Astrocyte (in vitro differentiated cells and primary cell): Measurements from ENCODE around the gene NRG2.

Source experiments
- EZH2 ChIP-seq: IDR thresholded peaks from 2 replicates; pipeline ENCODE4 v1.6.1; 2012; ENCODE audit warnings: mild to moderate bottlenecking, low read length, inconsistent platforms; ENCODE audit not compliant: insufficient read depth
- TF ChIP-seq, protein P1 (sequence below): IDR thresholded peaks from 2 replicates; pipeline ENCODE4 v1.5.1; 2011; ENCODE audit warnings: low read depth, mild to moderate bottlenecking, inconsistent platforms, low read length, moderate library complexity; ENCODE audit not compliant: insufficient read depth

DNA sequence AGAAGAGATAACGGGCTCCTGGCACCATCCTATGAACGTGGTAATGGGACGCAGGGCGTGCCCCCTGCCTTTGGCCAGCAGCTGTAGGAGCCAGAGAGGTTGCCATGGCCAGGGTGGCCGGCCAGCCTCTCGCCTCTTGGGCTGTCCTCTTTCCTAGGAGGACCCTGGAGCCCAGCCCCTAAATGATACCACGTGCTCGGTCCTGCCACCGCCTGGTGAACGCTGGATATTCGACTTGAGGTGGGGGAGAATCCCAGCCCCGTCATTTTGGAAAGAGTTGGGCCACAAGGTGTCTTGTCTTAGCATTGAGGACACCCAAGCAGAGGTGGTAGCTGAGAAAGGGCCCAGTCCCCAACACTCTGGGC lies 391 bp upstream of the NRG2 start:
- TF ChIP-seq, protein P1, sequence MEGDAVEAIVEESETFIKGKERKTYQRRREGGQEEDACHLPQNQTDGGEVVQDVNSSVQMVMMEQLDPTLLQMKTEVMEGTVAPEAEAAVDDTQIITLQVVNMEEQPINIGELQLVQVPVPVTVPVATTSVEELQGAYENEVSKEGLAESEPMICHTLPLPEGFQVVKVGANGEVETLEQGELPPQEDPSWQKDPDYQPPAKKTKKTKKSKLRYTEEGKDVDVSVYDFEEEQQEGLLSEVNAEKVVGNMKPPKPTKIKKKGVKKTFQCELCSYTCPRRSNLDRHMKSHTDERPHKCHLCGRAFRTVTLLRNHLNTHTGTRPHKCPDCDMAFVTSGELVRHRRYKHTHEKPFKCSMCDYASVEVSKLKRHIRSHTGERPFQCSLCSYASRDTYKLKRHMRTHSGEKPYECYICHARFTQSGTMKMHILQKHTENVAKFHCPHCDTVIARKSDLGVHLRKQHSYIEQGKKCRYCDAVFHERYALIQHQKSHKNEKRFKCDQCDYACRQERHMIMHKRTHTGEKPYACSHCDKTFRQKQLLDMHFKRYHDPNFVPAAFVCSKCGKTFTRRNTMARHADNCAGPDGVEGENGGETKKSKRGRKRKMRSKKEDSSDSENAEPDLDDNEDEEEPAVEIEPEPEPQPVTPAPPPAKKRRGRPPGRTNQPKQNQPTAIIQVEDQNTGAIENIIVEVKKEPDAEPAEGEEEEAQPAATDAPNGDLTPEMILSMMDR: no peak
- TF ChIP-seq EZH2: no peak
